ENCODE measurements around the gene SVIL.

SVIL gene

GRCh38 chr10:29649561-29650551 lies 15.1 kb upstream of the SVIL start:
- no peak for TF ChIP-seq CTCF (IDR thresholded peaks at IDR 0.05; ENCODE audit: low read length, missing control alignments)
- no peak overlapping the region for H3K4me3 ChIP-seq (replicated peaks; ENCODE audit: low read depth, low read length)
- DNase-seq (ENCODE audit: low read depth) = peak; percentile 38

- DNase-seq (ENCODE audit: low read depth) = peak; percentile 42
- H3K4me3 ChIP-seq (replicated peaks; ENCODE audit: low read depth, low read length) = no peak overlapping the region
- TF ChIP-seq CTCF (IDR thresholded peaks at IDR 0.05; ENCODE audit: low read length, missing control alignments) = no peak
These were observed 14.2 kb upstream of the SVIL start for GRCh38 chr10:29648983-29649268.

GRCh38 chr10:29648114-29648982 lies 13.6 kb upstream of the SVIL start:
- peak; percentile 38 for DNase-seq (ENCODE audit: low read depth)
- H3K4me3 ChIP-seq (replicated peaks; ENCODE audit: low read depth, low read length) = no peak overlapping the region
- no peak for TF ChIP-seq CTCF (IDR thresholded peaks at IDR 0.05; ENCODE audit: low read length, missing control alignments)

- H3K4me3 ChIP-seq (replicated peaks; ENCODE audit: low read depth, low read length) = no peak overlapping the region
- no peak for TF ChIP-seq CTCF (IDR thresholded peaks at IDR 0.05; ENCODE audit: low read length, missing control alignments)
- DNase-seq (ENCODE audit: low read depth) = no peak
These were observed 12.7 kb upstream of the SVIL start for GRCh38 chr10:29647478-29647877.

- no peak overlapping the region for H3K4me3 ChIP-seq (replicated peaks; ENCODE audit: low read depth, low read length)
- no peak for TF ChIP-seq CTCF (IDR thresholded peaks at IDR 0.05; ENCODE audit: low read length, missing control alignments)
- DNase-seq (ENCODE audit: low read depth) = peak; percentile 65
These were observed 12.2 kb upstream of the SVIL start for GRCh38 chr10:29646960-29647461.

GRCh38 chr10:29646238-29646902 lies 11.6 kb upstream of the SVIL start:
- peak; percentile 74 for DNase-seq (ENCODE audit: low read depth)
- H3K4me3 ChIP-seq (replicated peaks; ENCODE audit: low read depth, low read length) = peak overlapping the region; percentile 4

More at GRCh38 chr10:29646238-29646902, 11.6 kb upstream of the SVIL start:
- no peak for TF ChIP-seq CTCF (IDR thresholded peaks at IDR 0.05; ENCODE audit: low read length, missing control alignments)

Measured in fibroblast of pulmonary artery (primary cell).